Gastrocnemius medialis (tissue), 4 donors: ENCODE data around the gene SAMD8.

Experiments
- CTCF ChIP-seq, 5 experiments: fragments of 450-650 bp in 3 of 5; fragments of 200-600 bp in 2 of 5; sonication (generic) in 2 of 5; IDR thresholded peaks in 4 of 5; conservative IDR thresholded peaks in 1 of 5; 1 replicate in 4 of 5; 2 replicates in 1 of 5; pipeline ENCODE4 v1.5.1; 2016 to 2019; ENCODE audit warnings: antibody characterized with exemption in 5 of 5, mild to moderate bottlenecking in 3 of 5, moderate library complexity in 3 of 5
- POLR2A ChIP-seq, 2 donors: fragments of 450-650 bp; IDR thresholded peaks; one replicate each; pipeline ENCODE4 v1.6.1; 2017; ENCODE audit warnings: antibody characterized with exemption in 2 of 2, mild to moderate bottlenecking in 2 of 2, moderate library complexity in 2 of 2

DNA sequence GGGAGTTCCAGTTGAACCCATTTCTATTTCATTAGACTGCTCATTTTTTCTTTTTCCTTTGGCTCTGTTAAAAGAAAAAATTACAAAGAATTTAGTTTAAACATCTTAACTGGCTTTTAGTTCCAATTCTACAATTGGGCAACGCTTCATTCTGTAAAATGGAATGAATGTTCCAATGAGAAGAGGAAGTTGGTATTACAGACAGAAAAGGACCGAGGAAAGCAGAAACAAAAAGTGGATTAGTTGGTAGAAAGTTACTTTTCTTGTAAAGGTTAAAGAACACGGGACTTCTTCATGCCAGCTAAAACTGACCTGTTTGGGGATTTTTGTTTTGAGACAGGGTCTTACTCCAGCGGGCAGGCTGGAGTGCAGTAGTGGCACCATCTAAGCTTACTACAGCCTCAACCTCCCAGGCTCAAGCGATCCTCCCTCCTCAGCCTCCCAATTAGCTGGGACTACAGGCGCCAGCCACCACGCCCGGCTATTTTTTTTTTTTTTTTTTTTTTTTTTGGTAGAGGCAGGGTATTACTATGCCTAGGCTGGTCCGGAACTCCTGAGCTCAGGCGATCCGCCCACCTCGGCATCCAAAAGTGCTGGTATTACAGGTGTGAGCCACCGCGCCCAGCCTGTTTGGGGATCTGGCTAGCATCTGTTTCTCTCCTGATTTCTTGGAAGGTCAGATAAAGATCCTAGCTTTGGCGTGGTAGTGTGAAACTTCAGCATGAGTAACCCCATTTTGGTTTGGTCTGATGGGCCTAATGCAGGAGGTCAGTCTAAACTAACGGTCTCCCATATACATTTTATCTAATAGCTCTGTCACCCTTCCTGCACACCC, 97.8 kb downstream of the SAMD8 start:
- no peak for TF ChIP-seq POLR2A (IDR thresholded peaks at IDR 0.05)
- no peak for TF ChIP-seq CTCF (IDR thresholded peaks at IDR 0.05 in 4 of 5, conservative IDR thresholded peaks at IDR 0.05 in 1 of 5)
